Erythroblast (primary cell): ENCODE measurements around the gene DNAJB12.

Source experiments
- GATA1 ChIP-seq: IDR thresholded peaks from 2 replicates; pipeline ENCODE4 v1.6.1; 2011; ENCODE audit warnings: low read depth, mild to moderate bottlenecking, control low read depth, low read length, moderate library complexity
- POLR2A ChIP-seq: IDR thresholded peaks from 2 replicates; pipeline ENCODE4 v1.6.1; 2011; ENCODE audit warnings: mild to moderate bottlenecking, low read length

DNA sequence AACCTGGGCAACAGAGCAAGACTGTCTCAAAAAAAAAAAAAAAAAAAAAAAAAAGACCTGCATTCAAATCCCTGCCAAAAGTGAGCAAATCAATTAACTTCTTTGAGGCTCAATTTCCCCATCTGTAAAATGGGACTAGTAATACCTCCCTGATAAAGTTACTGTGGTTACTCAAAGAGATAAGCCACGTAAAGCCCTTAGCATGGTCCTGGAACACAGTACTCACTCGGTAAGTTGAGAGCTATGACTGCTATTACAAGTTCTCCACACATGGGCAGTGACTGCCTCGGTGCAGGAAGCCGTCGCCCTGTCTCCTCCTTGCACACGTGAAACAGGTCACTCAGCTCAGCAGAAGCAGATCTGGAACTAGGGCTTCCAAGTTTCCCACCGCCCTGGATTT lies 43.1 kb downstream of the DNAJB12 start:
- TF ChIP-seq POLR2A: no peak
- TF ChIP-seq GATA1: no peak
